Activated T-helper 1 cell treated with anti-CD3 and anti-CD28 coated beads, Interleukin-12 subunit alpha, Interleukin-12 subunit beta, Interleukin-2, Interleukin-4 antibody, amounts not matched to agents 30 ng/mL and 10 ng/mL and 1 ng/mL, durations not matched to agents 14 hours and 24 hours and 36 hours (primary cell): Measurements from ENCODE around the gene CLDN22. TPM values are rescaled to one million over a fixed set of nuclear protein-coding genes. Genes with fewer than 3 reads are reported as not detected.
"Not testable (repeated sequence)": the region's sequence is repeated elsewhere in the genome, so short reads cannot be mapped to it uniquely, and the experiment has no call there.

Experiments
- DNase-seq: peaks from one replicate; pipeline ENCODE4 v3.0.0; 2021; ENCODE audit warnings: low spot score
- H3K27ac Mint-ChIP-seq: one replicate; pipeline ENCODE4 v1.8.0; 2021; ENCODE audit warnings: mild to moderate bottlenecking, mixed read lengths
- H3K27me3 Mint-ChIP-seq: one replicate; pipeline ENCODE4 v1.8.0; 2022; ENCODE audit warnings: mild to moderate bottlenecking, moderate library complexity, mixed read lengths; ENCODE audit not compliant: insufficient read depth
- H3K36me3 Mint-ChIP-seq: one replicate; pipeline ENCODE4 v1.8.0; 2021; ENCODE audit warnings: low read depth, mixed read lengths
- H3K4me1 Mint-ChIP-seq: one replicate; pipeline ENCODE4 v1.8.0; 2021; ENCODE audit warnings: low read depth, mixed read lengths
- H3K4me3 Mint-ChIP-seq: one replicate; pipeline ENCODE4 v1.8.0; 2021; ENCODE audit warnings: mild to moderate bottlenecking, moderate library complexity, mixed read lengths
- H3K9me3 Mint-ChIP-seq: one replicate; pipeline ENCODE4 v1.8.0; 2021; ENCODE audit warnings: mixed read lengths
- intact Hi-C: fragments of 100-400 bp; cut with micrococcal nuclease; formaldehyde crosslinking; loops from one replicate; pipeline ENCODE4 v1.15.1; 2024
- total RNA-seq: library from RNA; stranded (reverse); gene quantifications from 2 replicates; pipeline ENCODE4 v1.2.3, GENCODE V29; 2022

CLDN22 gene
- total RNA-seq, 1 donor from 2014 or later, result not detected

DNA sequence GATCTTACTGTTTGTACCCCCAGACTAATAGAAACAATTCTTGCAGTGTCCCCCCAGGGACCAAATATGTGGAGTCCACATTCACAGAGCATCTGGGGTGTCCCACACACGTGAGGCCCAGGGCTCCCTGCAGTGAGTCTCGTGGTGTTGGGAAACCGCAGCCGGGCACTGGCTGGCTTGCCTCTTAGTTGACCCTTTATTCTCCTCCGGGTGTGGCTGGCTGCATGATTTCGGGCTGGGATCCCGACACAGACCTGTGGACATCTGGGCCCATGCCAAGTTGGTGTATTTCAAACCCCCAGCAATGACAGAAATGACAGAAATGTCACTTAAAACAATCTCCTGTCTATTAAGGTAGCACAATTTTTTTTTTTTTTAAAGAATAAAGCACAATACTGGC lies 17.8 kb upstream of the CLDN22 start:
- no peak overlapping the region for H3K27ac Mint-ChIP-seq
- no peaks in the 10 kb centered on the region for H3K9me3 Mint-ChIP-seq

GRCh38 chr4:183337349-183337748 lies 17.3 kb upstream of the CLDN22 start:
- intact Hi-C loops, result no loop called here
- Mint-ChIP-seq H3K4me1 (peaks cover 7% of the 10 kb centered on the region), H3K27me3 (peaks cover 6% of the 10 kb centered on the region), H3K36me3 (no peaks in the 10 kb centered on the region), H3K4me3 (no peak overlapping the region), H3K27ac (no peak overlapping the region), H3K9me3 (no peaks in the 10 kb centered on the region)
- no peak for DNase-seq

More for the DNA sequence above, 17.8 kb upstream of the CLDN22 start:
- Mint-ChIP-seq H3K27me3 (peaks cover 6% of the 10 kb centered on the region), H3K4me1 (peaks cover 7% of the 10 kb centered on the region), H3K36me3 (no peaks in the 10 kb centered on the region), H3K4me3 (no peak overlapping the region)
- intact Hi-C loops, result no loop called here
- DNase-seq, result no peak

DNA sequence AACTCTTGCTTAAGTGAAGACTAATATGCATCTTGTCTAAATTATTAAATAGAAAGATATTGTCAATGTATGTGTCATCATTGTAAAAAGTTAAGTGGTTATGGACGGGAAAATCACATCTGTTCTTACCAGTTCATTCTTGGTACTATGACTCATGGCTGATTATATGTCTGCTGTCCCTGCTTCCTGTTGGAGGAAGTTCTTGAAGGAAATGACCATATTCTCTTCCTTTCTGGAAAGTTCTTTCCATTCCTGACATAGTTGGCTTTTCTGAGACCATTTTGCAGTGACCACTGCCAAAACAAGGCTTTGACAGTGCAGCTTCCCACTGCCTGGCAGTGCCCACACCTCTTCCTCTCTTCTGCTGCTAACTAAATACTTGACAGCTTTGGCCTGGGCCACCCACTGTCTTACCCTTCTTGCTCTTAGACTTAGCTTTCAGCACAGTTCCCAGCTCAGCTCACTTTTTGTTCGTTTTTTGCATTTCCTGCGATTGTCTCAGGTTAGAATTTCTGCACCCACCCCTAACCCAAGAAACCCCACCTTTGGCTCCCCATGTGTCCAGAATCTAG lies 15.4 kb upstream of the CLDN22 start:
- peaks cover 6% of the 10 kb centered on the region for H3K27me3 Mint-ChIP-seq
- no peaks in the 10 kb centered on the region for H3K36me3 Mint-ChIP-seq
- no peaks in the 10 kb centered on the region for H3K9me3 Mint-ChIP-seq
- H3K4me1 Mint-ChIP-seq, result peaks cover 7% of the 10 kb centered on the region
- intact Hi-C loops, result no loop called here
- no peak for DNase-seq
- H3K27ac Mint-ChIP-seq, result no peak overlapping the region
- no peak overlapping the region for H3K4me3 Mint-ChIP-seq

DNA sequence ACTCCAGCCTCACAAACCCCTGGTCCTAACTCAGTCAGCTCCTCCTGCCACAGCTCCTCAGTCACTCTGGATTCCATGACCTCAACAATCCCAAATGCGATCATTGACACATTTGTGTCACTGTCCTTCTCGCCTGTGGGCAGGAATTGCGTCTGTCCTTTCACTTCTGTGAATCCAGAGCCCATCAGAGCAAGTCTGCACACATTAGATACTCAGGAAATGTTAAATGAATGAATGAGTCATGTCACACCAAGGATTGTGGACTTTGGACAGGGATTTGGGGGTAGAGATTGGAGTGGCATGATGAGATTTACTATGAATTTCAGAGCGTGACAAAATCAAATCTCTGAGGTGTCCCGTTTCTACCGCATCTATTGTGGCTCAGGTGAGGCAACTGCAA lies 13.9 kb upstream of the CLDN22 start:
- no peaks in the 10 kb centered on the region for H3K36me3 Mint-ChIP-seq
- peaks cover 4% of the 10 kb centered on the region for H3K27me3 Mint-ChIP-seq
- DNase-seq, result no peak
- H3K4me1 Mint-ChIP-seq, result peaks cover 7% of the 10 kb centered on the region
- intact Hi-C loops, result no loop called here
- no peak overlapping the region for H3K4me3 Mint-ChIP-seq
- H3K9me3 Mint-ChIP-seq, result no peaks in the 10 kb centered on the region
- H3K27ac Mint-ChIP-seq, result no peak overlapping the region

- H3K27me3 Mint-ChIP-seq, result peaks cover 4% of the 10 kb centered on the region
- no peak overlapping the region for H3K4me3 Mint-ChIP-seq
- H3K4me1 Mint-ChIP-seq, result peaks cover 7% of the 10 kb centered on the region
- H3K9me3 Mint-ChIP-seq, result no peaks in the 10 kb centered on the region
- DNase-seq, result no peak
- H3K27ac Mint-ChIP-seq, result no peak overlapping the region
- intact Hi-C loops, result no loop called here
- H3K36me3 Mint-ChIP-seq, result no peaks in the 10 kb centered on the region
Measured at GRCh38 chr4:183333202-183333601, 13.1 kb upstream of the CLDN22 start.

DNA sequence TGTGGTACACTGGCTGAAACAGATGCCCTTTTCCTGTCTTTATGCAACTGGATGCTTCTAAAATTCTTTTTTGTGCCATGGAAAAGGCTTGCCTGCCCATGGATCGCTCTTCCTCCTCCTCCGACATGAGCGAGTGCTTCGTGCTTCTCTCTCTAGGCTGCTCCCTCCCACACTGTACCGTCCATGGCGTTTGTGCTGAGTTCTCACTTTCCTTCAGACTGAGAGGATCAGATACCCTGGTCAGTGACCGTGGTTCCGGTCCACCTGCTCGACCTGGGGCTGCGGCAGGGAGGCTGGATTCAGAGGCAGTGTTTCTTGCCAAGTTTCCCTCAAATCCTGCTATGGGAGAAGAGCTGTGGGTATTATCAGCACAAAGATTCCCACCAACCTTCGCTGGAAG lies 12.4 kb upstream of the CLDN22 start:
- intact Hi-C loops, result no loop called here
- H3K27ac Mint-ChIP-seq, result no peak overlapping the region
- H3K27me3 Mint-ChIP-seq, result peaks cover 4% of the 10 kb centered on the region
- DNase-seq, result no peak
- H3K4me3 Mint-ChIP-seq, result no peak overlapping the region
- no peaks in the 10 kb centered on the region for H3K36me3 Mint-ChIP-seq
- no peaks in the 10 kb centered on the region for H3K9me3 Mint-ChIP-seq
- H3K4me1 Mint-ChIP-seq, result peaks cover 7% of the 10 kb centered on the region

DNA sequence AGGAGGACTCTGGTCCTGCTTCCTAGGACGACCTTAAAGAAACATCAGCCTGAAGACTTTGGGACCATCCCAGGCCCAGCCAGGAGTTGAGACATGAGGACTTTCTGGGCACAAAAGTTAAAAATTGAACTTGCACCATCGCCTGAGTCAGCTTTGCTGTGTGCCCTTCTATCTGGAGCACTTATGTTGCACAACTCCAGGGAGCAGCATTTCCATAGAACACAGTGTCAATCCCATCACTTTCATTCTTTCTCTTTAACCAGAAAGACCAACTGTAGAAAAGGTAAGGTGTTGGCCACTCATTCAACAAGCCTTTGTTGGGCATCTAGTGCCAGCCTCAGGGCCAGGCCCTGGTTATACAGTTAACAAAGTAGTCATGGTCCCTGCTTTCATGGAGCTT lies 10.8 kb upstream of the CLDN22 start:
- H3K27ac Mint-ChIP-seq, result no peak overlapping the region
- peaks cover 4% of the 10 kb centered on the region for H3K27me3 Mint-ChIP-seq
- H3K4me3 Mint-ChIP-seq, result no peak overlapping the region
- intact Hi-C loops, result no loop called here
- H3K4me1 Mint-ChIP-seq, result peaks cover 6% of the 10 kb centered on the region
- no peaks in the 10 kb centered on the region for H3K9me3 Mint-ChIP-seq
- H3K36me3 Mint-ChIP-seq, result no peaks in the 10 kb centered on the region
- no peak for DNase-seq

- no peaks in the 10 kb centered on the region for H3K9me3 Mint-ChIP-seq
- no peak overlapping the region for H3K27ac Mint-ChIP-seq
- H3K27me3 Mint-ChIP-seq, result peaks cover 4% of the 10 kb centered on the region
- no peaks in the 10 kb centered on the region for H3K36me3 Mint-ChIP-seq
- no peak overlapping the region for H3K4me3 Mint-ChIP-seq
- no peaks in the 10 kb centered on the region for H3K4me1 Mint-ChIP-seq
- DNase-seq, result no peak
- intact Hi-C loops, result no loop called here
Measured at GRCh38 chr4:183329954-183330742, 10.1 kb upstream of the CLDN22 start.

- no peaks in the 10 kb centered on the region for H3K9me3 Mint-ChIP-seq
- H3K36me3 Mint-ChIP-seq, result no peaks in the 10 kb centered on the region
- intact Hi-C loops, result no loop called here
- no peak overlapping the region for H3K27ac Mint-ChIP-seq
- H3K4me3 Mint-ChIP-seq, result no peak overlapping the region
- no peak for DNase-seq
- peaks cover 4% of the 10 kb centered on the region for H3K27me3 Mint-ChIP-seq
- no peaks in the 10 kb centered on the region for H3K4me1 Mint-ChIP-seq
Measured at GRCh38 chr4:183329244-183329643, 9.2 kb upstream of the CLDN22 start.

DNA sequence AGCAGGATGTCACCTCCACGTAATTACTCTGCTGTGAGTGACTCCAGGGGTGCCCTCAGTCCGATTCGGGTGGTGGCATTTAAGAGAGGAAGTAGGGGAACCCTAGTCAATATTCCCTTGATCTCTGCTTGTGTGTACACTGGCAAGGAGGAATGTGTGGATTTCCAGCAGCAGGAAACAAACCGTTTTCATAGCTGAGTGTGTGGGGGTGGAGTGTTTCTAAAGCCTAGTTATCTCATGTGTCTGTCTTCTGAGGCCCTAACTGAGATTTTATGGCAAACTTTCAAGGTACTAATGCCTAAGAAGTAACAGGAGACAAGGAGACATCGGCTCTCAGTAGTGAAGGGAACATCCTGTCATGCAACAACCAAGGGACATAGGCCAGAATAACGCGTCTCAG lies 8.8 kb upstream of the CLDN22 start:
- H3K9me3 Mint-ChIP-seq, result no peaks in the 10 kb centered on the region
- H3K4me3 Mint-ChIP-seq, result no peak overlapping the region
- H3K36me3 Mint-ChIP-seq, result no peaks in the 10 kb centered on the region
- no peak for DNase-seq
- H3K4me1 Mint-ChIP-seq, result no peaks in the 10 kb centered on the region
- intact Hi-C loops, result no loop called here
- H3K27me3 Mint-ChIP-seq, result peaks cover under 1% of the 10 kb centered on the region
- H3K27ac Mint-ChIP-seq, result no peak overlapping the region

GRCh38 chr4:183327827-183328226 lies 7.8 kb upstream of the CLDN22 start:
- no peaks in the 10 kb centered on the region for H3K36me3 Mint-ChIP-seq
- no peaks in the 10 kb centered on the region for H3K27me3 Mint-ChIP-seq
- intact Hi-C loops, result no loop called here
- DNase-seq, result no peak
- no peak overlapping the region for H3K4me3 Mint-ChIP-seq
- no peaks in the 10 kb centered on the region for H3K9me3 Mint-ChIP-seq
- no peak overlapping the region for H3K27ac Mint-ChIP-seq
- H3K4me1 Mint-ChIP-seq, result no peaks in the 10 kb centered on the region

DNA sequence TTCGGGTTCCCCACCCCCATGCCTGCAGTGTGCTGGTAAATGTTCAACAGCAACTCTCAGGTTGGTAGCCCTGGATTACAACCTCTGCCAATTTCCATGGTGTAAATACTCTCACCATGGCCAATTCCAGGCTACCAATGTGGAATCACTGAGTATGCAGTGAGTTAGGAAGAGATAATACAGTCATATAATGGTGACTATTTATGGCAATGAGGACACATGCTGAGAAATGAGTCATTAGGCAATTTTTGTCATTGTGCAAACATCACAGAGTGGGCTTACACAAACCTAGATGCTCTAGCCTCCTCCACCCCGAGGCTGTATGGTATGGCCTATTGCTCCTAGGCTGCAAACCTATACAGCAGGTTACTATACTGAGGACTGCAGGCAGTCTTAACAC lies 6.8 kb upstream of the CLDN22 start:
- no peaks in the 10 kb centered on the region for H3K36me3 Mint-ChIP-seq
- no peak overlapping the region for H3K4me3 Mint-ChIP-seq
- H3K4me1 Mint-ChIP-seq, result peaks cover under 1% of the 10 kb centered on the region
- H3K27me3 Mint-ChIP-seq, result no peaks in the 10 kb centered on the region
- H3K27ac Mint-ChIP-seq, result no peak overlapping the region
- no peak for DNase-seq
- H3K9me3 Mint-ChIP-seq, result no peaks in the 10 kb centered on the region
- intact Hi-C loops, result no loop called here

GRCh38 chr4:183326387-183326786 lies 6.3 kb upstream of the CLDN22 start:
- H3K27ac Mint-ChIP-seq, H3K36me3 Mint-ChIP-seq, DNase-seq, H3K27me3 Mint-ChIP-seq, H3K4me1 Mint-ChIP-seq, H3K9me3 Mint-ChIP-seq, H3K4me3 Mint-ChIP-seq, intact Hi-C loops: not testable (repeated sequence)
